22Rv1 (cell line): Measurements from ENCODE around the gene CD180.

Experiments
- ZFX ChIP-seq: fragments of 450-650 bp; IDR thresholded peaks from 2 replicates; pipeline ENCODE4 v1.6.1; 2017; ENCODE audit warnings: antibody characterized with exemption, borderline replicate concordance
- TF ChIP-seq, protein P1 (sequence below): fragments of 450-650 bp; IDR thresholded peaks from 2 replicates; pipeline ENCODE4 v1.5.1; 2017; ENCODE audit warnings: mild to moderate bottlenecking

DNA sequence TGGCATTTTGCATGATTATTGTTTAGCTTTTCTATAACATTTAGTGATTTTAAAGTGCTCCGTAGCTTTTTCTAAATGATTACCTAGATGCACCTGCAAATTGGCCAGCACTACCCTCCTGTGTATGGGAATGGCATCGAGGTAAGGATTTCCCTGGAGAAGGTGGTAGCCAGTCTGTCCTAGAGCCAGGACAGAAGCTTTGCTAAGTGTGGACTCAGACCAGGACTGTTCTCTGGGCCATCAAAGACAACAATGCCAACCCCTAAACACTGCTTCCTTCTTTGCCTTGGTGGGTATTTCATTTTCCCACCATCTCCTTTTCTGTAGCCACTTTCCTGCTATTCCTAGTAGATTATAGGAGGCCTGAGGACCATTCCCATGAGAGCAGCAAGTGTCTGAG is 53.0 kb downstream of the CD180 start:
- TF ChIP-seq, protein P1, sequence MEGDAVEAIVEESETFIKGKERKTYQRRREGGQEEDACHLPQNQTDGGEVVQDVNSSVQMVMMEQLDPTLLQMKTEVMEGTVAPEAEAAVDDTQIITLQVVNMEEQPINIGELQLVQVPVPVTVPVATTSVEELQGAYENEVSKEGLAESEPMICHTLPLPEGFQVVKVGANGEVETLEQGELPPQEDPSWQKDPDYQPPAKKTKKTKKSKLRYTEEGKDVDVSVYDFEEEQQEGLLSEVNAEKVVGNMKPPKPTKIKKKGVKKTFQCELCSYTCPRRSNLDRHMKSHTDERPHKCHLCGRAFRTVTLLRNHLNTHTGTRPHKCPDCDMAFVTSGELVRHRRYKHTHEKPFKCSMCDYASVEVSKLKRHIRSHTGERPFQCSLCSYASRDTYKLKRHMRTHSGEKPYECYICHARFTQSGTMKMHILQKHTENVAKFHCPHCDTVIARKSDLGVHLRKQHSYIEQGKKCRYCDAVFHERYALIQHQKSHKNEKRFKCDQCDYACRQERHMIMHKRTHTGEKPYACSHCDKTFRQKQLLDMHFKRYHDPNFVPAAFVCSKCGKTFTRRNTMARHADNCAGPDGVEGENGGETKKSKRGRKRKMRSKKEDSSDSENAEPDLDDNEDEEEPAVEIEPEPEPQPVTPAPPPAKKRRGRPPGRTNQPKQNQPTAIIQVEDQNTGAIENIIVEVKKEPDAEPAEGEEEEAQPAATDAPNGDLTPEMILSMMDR = no peak
- no peak for TF ChIP-seq ZFX
